Bronchial epithelial cell (primary cell): Measurements from ENCODE around the gene HNRNPU. TPM values are rescaled to one million over a fixed set of nuclear protein-coding genes. Genes with fewer than 3 reads are reported as not detected.

Source experiments
- DNase-seq: peaks from one replicate; pipeline ENCODE4 v3.0.0-alpha.2; 2010; ENCODE audit warnings: low read depth
- FAIRE-seq: peaks from 2 replicates; lab custom pipeline; 2011; peaks lifted over from hg19 to GRCh38; lab: Jason Lieb, UNC
- H3K27me3 ChIP-seq: 2 replicates; pipeline ENCODE4 v1.5.1; 2011; ENCODE audit warnings: low read length; ENCODE audit not compliant: control insufficient read depth, insufficient read depth
- H3K36me3 ChIP-seq: 2 replicates; pipeline ENCODE4 v1.5.1; 2011; ENCODE audit warnings: low read length; ENCODE audit not compliant: control insufficient read depth, insufficient read depth
- H3K4me3 ChIP-seq: 2 replicates; pipeline ENCODE4 v1.5.1; 2011; ENCODE audit warnings: mild to moderate bottlenecking, low read depth, low read length, control low read depth
- total RNA-seq: library from RNA; depleted of rRNA; stranded (reverse); fragments of >200 nt; gene quantifications from 2 replicates; pipeline ENCODE4 v1.2.1, GENCODE V29; 2014
- TF ChIP-seq, protein P1 (sequence below): IDR thresholded peaks from 2 replicates; pipeline ENCODE4 v1.5.1; 2011; ENCODE audit warnings: mild to moderate bottlenecking, moderate library complexity, low read length, control low read depth, inconsistent platforms; ENCODE audit not compliant: insufficient read depth, severe bottlenecking

HNRNPU gene
- total RNA-seq, 1 donor from 2014 or later, result 259 TPM

DNA sequence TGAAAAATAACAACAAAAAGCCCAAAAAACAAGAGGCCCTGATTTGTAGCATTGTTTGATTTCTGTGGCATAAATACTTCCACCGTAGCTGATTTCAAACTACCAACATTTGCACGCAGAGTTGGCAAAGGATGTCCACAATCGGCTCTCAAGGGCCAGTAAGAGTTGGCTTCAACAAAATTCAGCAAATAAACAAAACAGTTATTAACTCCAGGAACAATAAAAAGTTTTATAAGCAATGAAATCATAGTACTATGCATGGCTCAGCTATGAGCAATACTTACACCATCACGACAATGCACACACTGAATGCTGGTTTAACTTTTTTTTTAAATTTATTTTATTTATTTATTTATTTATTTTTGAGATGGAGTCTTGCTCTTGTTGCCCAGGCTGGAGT is 37.6 kb downstream of the HNRNPU start:
- Histone ChIP-seq H3K36me3 (no peaks in the 10 kb centered on the region), H3K4me3 (no peak overlapping the region), H3K27me3 (no peaks in the 10 kb centered on the region)
- TF ChIP-seq, protein P1, sequence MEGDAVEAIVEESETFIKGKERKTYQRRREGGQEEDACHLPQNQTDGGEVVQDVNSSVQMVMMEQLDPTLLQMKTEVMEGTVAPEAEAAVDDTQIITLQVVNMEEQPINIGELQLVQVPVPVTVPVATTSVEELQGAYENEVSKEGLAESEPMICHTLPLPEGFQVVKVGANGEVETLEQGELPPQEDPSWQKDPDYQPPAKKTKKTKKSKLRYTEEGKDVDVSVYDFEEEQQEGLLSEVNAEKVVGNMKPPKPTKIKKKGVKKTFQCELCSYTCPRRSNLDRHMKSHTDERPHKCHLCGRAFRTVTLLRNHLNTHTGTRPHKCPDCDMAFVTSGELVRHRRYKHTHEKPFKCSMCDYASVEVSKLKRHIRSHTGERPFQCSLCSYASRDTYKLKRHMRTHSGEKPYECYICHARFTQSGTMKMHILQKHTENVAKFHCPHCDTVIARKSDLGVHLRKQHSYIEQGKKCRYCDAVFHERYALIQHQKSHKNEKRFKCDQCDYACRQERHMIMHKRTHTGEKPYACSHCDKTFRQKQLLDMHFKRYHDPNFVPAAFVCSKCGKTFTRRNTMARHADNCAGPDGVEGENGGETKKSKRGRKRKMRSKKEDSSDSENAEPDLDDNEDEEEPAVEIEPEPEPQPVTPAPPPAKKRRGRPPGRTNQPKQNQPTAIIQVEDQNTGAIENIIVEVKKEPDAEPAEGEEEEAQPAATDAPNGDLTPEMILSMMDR, result no peak
- DNase-seq, result no peak
- FAIRE-seq, result no peak

DNA sequence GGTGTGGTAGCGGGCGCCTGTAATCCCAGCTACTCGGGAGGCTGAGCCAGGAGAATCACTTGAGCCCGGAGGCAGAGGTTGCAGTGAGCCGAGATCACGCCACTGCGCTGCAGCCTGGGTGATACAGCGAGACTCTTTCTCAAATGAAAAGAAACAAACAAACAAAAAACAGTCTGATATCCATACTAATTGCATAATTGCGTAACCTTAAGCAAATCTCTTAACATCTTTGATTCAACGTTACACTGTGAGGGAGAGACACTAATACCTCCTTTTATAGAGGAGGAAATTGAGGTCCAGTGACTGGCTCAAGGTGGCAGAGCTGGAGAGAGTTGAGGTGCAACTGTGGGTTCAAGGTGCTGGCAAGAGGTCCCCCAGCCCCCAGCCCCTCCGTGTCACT is 41.5 kb downstream of the HNRNPU start:
- Histone ChIP-seq H3K36me3 (no peaks in the 10 kb centered on the region), H3K27me3 (no peaks in the 10 kb centered on the region), H3K4me3 (no peak overlapping the region)
- TF ChIP-seq, protein P1, result no peak
- no peak for FAIRE-seq
- no peak for DNase-seq

DNA sequence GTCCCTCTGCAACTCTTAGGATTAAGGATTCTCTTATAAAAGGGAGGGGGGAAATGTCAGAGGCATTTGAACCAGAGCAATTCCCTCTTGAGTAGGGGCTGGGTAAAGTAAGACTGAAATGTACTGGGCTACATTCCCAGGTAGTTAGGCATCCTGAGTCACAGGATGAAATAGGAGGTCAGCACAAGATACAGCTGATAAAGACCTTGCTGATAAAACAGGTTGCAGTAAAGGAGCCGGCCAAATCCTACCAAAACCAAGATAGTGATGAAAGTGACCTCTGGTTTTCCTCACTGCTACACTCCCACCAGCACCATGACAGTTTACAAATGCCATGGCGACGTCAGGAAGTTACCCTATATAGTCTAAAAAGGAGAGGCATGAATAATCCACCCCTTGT is 43.2 kb downstream of the HNRNPU start:
- Histone ChIP-seq H3K36me3 (no peaks in the 10 kb centered on the region), H3K4me3 (no peak overlapping the region), H3K27me3 (no peaks in the 10 kb centered on the region)
- TF ChIP-seq, protein P1, result no peak
- DNase-seq (peak; percentile 41), FAIRE-seq (no peak)

DNA sequence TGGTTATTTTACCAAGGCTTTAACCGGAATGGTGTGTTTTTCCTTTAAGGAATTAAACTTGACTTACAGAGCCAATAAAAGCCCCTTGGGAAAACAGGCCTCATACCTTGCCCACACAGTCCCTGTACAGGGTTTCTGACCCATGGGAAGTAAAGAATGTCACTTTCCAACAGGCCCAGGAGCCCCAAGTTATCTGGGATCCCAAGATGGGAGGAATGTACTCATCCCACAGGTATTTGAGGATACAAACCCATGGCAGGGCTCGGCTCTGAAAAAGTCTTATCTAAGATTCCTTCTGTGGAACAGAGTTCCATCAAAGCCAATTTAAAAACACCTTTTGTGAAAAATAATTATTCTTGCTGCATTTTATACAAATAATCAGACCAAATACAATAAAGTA is 44.2 kb downstream of the HNRNPU start:
- Histone ChIP-seq H3K4me3 (no peak overlapping the region), H3K27me3 (no peaks in the 10 kb centered on the region), H3K36me3 (no peaks in the 10 kb centered on the region)
- FAIRE-seq (no peak), DNase-seq (no peak)
- TF ChIP-seq, protein P1, result no peak

DNA sequence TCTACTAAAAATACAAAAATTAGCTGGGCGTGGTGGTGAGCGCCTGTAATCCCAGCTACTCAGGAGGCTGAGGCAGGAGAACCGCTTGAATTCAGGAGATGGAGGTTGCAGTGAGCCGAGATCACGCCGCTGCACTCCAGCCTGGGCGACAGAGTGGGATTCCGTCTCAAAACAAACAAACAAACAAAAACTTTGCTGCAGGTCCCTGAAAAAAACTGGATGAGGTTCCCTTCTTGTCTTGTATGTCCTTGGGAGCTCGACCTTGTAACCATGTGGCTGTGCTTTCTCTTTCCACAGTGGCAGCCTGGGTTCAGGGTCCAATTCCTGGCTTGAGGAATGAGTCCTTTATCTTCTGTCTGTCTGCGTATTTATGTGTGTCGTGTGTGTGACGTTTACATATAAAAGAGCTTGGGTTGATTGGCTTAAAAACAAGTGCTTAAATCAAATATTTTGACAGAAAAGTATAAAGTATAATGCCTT is 46.9 kb downstream of the HNRNPU start:
- no peaks in the 10 kb centered on the region for H3K27me3 ChIP-seq
- TF ChIP-seq, protein P1, result no peak
- H3K4me3 ChIP-seq, result no peak overlapping the region
- no peak for DNase-seq
- FAIRE-seq, result no peak
- H3K36me3 ChIP-seq, result no peaks in the 10 kb centered on the region

DNA sequence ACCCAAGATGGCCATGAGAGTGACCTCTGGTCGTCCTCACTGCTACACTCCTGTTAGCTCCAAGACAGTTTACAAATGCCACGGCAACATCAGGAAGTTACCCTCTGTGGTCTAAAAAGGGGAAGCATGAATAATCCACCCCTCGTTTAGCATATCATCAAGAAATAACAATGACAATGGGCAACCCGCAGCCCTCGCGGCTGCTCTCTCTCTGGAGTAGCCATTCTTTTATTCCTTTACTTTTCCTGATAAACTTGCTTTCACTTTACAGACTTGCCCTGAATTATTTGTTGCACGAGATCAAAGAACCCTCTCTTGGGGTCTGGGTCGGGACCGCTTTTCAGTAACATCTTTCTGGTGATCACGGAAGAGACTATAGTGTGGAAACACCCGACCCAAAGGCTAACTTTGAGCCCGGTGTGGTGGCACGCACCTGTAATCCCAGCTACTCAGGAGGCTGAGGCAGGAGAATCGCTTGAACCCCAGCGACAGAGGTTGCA is 48.7 kb downstream of the HNRNPU start:
- TF ChIP-seq, protein P1, result no peak
- FAIRE-seq (no peak), DNase-seq (no peak)
- no peaks in the 10 kb centered on the region for H3K36me3 ChIP-seq
- H3K4me3 ChIP-seq, result no peak overlapping the region
- H3K27me3 ChIP-seq, result no peaks in the 10 kb centered on the region
